Cerebellar nuclear complex (tissue), 1 donor: Measurements from ENCODE around the gene LRFN4.
"Not testable (repeated sequence)": the region's sequence is repeated elsewhere in the genome, so short reads cannot be mapped to it uniquely, and the experiment has no call there.

Source experiments
- DNase-seq, 2 experiments: peaks; one replicate each; lab custom pipeline; 2025; lab: John Stamatoyannopoulos, UW

Gene LRFN4

DNA sequence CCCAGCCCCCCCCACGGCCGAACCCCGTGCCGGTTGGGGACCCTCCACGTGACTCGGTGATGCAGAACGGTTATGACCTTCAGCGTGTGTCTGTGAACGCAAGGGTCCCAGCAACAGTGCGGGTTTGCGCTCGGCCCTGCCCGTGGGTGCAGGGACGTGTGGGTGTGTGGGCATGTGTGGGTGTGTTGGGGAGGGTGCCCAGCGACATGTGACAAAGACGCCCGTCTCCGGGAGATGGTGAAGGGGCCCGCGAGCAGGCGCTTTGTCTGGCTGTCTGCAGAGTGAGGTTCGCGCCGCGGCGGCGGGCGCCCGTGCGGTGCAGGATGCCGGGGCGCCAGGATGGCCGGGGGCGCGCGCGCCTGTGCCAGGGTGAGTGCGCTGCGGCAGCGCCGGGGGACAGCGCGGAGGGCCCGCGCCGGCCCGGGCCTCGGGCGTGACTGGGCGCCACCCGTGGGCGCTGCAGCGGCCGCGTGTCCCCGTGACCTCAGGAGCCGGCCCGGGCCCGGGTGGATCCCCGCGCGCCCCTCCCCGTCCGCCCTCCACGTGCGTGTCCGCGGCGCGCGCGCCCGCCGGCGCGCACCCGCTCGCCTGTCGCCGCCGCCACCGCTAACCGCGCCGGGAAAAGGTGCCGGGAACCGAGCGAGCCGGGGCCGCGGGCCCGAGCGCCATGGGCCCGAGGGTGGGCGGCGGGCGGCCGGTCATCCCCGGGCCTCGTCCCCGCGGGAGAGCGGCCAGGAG is at the start of gene LRFN4:
LRFN4 (plus strand) TSS at position 569 of the 738 bp plus-strand sequence. CDS start 681 bp downstream, outside the sequence.
- DNase-seq, result peak in 1 of 2 experiments; percentile 69

DNA sequence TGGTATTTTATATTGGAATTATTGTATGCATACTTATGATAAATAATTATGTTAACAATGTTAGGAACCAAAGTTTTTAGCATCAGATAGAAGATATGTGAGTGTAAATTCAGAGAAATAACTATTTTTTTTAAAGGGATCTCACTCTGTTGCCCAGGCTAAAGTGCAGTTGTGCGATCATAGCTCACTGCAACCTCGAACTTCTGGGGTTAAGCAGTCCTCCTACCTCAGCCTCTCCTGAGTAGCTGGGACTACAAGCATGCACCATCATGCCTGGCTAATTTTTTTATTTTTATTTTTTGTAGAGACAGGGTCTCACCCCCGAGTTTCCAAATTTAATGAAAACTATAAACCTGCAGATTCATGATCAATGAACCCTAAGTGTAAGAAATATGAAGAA is 47.3 kb upstream of the LRFN4 start:
- DNase-seq, result no peak

DNA sequence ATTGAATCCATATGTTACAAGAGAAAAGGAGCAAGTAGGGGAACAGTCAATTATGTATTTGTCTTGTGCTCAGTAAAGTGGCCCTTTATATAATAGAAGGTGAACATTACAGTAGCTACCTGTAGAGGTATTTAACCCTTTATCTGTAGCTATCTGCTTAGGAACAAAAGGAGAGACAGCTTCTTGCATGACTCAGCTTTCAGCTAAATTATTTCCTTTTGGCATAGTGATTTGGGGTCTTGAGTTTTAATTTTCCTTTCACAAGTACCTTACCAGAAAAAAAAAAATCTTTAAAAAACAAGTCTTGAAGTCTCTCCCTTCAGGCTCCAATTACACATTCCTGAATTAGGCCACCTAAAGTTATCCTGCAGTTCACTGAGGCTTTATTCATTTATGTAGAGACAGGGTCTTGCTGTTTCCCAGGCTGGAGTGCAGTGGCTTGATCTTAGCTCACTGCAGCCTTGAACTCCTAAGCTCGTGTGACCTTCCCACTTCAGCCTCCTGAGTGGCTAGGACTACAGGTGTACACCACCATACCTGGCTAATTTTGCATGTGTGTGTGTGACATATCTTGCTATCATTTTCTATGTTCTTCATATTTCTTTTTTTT is 46.2 kb upstream of the LRFN4 start:
- DNase-seq, result no peak

DNA sequence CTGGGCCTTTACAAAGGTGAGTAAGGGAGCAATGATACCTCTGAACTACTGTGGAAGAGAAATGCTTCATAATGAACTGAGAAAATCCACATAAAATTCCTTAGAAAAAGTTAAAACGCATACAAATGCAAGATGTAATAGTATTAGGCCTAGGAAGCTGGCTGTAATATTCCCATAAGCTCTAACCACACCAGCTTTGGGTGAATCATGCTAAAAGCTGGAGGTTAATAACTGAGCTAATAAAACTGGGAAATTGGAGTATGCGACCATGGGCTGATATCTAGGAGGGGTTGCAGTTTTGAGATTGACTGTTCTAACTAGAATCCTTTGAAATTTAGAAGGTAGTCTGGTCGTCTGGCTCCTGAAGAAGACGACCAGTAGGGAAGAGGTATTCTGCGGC is 42.2 kb upstream of the LRFN4 start:
- DNase-seq, result no peak

DNA sequence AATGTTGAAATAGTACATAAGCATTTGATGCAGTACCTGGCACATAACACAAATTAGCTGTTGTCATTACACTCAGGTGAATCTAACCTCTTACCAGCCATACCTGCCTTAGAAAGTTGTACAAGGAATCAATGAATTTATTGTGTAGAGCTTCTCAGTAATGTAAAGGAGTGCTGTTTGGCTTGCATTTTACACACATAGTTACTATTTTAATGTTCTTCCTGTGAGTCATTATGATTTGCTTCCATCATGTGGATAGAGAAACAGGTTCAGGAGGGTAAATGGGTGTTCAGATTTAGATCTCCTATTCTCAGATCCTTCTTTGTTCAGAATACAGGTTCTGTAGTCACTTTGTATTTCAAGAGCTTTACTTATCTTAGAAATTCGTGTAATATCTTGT is 41.2 kb upstream of the LRFN4 start:
- no peak for DNase-seq

DNA sequence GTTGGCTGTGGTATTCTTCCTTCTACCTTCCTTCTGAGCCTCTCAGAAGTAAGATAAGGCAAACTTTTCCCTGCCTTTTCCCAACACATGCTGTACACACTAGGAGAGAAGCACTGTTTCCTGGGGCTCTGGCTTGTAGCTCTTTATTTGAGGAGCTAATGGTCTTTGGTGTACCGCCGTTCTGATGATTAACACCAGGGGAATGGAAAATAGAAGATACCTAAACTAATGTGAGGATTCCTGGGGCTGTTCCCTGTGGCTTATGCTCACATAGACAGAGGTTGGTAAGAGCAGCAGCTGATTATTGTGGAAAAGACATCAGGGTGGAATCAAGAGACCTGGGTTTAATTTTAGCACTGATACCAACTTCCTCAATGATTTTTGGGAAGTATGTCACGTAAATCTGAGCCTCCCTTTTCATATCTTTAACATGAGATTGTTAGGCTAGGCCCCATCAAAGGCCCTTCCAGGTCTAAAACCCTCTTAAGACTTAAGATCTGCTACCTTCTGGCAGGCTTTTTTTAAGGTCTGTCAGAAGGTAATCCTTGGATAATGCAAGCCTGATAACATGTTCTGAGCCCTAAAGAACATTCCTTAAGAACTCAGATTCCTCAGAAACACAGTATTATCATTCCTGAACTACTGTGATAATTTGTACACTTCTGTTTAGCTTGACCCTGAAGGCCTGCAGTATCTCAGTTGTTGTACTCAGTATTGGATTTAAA is 38.5 kb upstream of the LRFN4 start:
- no peak for DNase-seq

DNA sequence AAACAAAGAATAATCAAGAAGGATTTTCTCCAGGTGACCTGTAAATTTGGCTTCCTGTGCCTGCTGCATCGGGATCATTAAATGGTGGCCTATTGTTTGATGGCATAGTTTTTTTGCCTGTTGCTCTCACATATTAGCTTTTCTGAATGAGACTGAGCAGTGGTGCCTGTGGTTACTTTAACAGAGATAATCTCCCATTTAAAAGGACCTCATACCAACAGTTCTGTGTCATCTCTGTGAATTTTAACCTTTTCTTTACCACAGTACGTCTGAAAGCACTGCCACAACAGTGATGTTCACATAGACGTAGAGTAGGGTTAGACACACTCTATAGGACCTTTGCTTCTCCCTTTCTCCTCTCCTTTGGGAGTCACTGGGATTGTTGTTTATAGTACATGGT is 36.5 kb upstream of the LRFN4 start:
- no peak for DNase-seq

DNA sequence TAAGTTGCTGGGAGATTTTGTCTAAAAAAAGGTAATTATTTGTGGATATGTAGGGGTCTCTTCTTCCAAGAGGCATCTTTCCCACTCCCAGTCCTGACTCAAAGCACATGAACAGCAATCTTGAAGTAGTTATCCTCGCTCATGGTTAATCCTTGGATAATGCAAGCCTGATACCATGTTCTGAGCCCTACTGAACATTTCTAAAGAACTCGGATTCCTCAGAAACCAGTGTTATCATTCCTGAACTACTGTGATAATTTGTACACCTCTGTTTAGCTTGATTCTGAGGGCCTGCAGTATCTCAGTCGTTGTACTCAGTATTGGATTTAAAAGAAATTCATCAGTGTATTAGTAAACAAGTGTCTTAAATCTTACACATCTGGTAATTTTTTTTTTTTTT is 36.0 kb upstream of the LRFN4 start:
- no peak for DNase-seq

DNA sequence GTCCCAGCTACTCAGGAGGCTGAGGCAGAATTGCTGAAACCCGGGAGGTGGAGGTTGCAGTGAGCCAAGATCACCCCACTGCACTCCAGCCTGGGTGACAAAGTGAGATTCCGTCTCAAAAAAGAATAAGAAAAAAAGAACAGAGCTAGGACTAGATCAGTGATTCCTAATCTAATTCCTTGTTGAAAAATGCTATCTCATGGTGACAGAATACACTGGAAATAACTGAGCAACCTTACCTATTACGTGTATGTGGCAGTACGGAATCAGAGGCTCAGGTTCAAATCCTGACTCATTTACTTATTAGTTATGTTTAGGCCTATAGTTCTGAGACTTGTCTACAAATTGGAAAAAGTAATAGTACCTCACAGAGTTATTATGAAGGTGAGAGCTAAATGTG is 33.2 kb upstream of the LRFN4 start:
- DNase-seq, result no peak

DNA sequence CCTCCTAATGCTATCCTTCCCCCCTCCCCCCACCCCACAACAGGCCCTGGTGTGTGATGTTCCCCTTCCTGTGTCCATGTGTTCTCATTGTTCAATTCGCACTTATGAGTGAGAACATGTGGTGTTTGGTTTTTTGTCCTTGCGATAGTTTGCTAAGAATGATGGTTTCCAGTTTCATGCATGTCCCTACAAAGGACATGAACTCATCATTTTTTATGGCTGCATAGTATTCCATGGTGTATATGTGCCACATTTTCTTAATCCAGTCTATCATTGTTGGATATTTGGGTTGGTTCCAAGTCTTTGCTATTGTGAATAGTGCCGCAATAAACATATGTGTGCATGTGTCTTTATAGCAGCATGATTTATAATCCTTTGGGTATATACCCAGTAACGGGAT is 32.3 kb upstream of the LRFN4 start:
- DNase-seq, result not testable (repeated sequence)

DNA sequence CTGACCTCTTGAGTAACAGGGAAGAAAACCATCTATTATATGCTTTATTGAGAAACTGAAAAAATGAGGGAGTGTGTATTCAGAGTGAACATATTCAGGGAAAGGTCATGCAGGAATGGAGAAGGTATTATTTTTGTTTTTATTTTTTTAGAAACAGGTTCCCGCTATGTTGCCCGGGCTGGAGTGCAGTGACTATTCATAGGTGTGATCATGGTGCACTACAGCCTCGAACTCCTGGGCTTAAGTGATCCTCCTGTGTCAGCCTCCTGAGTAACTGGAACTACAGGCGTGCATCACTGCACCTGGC is 22.4 kb upstream of the LRFN4 start:
- no peak for DNase-seq

DNA sequence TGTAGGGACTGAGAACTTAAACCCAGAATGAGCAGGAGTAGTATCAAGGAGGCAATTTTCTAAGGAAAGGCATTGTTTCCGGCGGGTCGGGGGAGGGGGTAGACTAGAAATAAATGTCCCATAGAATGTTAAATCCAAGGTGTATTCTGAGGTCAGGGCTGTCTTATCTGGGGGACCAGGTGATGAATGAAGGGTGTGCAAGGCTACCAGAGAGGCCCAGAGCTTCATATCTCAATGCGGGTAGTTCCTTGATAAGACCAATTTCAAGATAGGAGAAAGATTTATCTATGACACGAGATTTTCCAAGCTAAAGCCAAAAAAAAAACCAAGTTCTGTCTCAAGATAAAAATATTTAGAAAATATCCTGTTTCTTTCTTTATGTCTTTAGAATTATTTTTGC is 21.9 kb upstream of the LRFN4 start:
- DNase-seq, result no peak

DNA sequence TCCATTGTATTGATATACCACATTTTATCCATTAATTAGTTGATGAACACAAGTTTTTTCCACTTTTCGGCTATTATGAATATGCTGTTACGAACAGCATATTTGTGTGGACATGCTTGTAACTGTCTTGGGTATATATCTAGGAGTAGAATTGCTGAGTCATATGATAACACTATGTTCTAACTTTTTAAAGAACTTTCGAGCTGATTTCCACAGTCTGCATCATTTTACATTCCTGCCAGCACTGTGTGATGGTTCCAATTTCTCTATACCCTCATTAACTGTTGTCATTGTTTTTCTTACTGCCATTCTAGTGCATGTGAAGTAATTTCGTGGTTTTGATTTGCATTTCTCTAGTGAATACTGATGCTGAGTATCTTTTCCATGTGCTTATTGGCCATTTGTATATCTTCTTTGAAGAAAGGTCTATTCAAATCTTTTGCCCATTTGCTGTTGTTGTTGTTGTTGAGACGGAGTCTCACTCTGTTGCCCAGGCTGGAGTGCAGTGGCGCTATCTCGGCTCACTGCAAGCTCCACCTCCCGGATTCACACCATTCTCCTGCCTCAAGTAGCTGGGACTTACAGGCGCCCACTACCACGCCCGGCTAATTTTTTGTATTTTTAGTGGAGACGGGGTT is 21.0 kb upstream of the LRFN4 start:
- no peak for DNase-seq

DNA sequence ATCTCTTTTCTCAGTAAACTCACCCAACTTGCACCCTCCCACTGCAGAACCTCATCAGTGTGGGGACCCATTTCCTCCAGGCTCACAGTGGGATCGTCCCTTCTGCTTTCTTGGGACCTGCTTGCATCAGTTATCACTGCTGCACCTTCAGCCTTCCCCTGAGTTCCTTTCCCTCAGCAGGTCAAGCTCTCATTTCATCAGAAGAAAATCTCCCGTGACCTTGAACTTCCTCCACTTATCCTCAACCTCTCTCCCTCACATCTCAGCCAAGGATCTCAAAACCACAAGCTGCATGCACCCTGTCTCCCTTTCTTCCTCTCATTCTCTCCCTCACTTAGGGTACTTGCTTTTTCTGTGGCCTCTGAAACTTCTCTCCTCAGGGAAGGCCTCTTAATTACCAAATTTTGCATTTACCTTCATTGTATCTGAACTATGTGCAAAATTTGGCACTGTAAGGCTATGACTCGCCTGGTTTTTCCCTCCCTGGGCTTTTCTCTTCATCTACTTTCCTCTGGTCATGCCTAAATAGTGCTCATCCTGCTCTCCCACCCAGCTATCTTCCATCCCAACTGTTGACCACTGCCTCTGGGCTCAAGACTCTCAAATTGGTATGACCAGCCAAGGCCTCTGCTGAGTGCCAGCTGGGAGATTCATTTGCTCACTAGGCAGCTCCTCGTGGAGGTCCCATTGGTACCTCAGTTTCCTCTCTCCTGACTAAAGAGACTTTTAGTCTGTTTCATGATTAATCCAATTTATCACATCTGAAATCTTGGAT is 16.4 kb upstream of the LRFN4 start:
- DNase-seq, result no peak

DNA sequence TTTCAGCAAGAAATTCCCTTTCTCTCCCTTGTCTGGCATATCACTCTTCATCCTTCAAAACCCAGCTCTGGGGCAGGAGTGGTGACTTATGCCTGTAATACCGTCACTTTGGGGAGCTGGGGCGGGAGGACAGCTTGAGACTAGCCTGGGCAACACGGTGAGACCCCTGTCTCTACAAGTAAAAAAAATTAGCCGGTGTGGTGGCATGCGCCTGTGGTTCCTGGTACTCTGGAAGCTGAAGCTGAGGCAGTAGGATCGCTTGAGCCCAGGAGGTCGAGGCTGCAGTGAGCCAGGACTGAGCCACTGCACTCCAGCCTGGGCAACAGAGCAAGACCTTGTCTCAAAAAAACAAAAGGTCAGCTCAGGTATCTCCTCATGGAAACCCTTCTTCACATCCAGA is 15.0 kb upstream of the LRFN4 start:
- DNase-seq, result no peak

DNA sequence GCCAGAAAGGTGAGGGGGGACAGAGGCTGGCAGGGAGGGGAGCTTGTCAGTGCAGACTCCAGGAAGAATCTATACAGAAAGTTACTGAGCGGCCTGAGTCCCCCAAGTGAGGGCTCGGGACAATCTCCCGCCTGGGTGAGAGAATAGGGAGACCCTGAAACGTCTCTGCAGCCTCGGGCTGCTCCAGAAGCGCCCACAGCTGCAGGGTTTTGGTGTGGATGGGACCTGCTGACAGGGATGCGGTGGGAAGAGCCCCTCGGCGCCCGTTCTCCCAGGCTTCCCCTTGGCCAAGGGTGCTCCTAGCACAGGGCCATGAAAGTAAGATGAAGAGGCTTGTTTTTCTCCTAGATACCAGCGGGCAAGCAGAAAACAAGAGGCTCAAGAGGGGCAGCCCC is 14.4 kb upstream of the LRFN4 start:
- no peak for DNase-seq

DNA sequence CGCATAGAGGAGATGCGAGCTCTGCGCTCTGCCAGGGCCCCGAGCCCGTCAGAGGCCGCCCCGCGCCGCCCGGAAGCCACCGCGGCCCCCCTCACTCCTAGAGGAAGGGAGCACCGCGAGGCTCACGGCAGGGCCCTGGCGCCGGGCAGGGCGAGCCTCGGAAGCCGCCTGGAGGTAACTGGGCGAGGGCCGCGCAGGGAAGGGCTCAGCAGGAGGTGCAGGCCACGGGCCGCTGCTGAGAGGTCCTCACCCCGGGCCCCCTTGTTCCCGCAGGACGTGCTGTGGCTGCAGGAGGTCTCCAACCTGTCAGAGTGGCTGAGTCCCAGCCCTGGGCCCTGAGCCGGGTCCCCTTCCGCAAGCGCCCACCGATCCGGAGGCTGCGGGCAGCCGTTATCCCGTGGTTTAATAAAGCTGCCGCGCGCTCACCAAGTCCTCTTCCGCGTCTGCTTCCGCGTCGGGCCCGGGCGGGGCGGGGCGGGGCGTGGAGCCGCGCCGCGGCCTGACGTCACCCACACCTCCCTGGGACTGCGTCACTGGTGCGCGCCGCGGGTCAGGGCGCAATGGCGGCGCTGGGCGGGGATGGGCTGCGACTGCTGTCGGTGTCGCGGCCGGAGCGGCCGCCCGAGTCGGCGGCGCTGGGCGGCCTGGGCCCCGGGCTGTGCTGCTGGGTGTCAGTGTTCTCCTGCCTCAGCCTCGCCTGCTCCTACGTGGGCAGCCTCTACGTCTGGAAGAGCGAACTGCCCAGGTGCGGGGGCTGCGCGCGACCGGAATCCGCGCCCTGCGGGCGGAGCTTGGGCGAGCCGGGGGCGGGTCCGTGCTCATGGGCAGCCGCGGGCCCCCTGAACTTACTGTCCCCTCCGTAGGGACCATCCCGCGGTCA is 13.7 kb upstream of the LRFN4 start, which contains the start of gene RCE1:
RCE1 (plus strand) TSS at position 546 of the 880 bp plus-strand sequence; CDS start at position 561, 15 bp downstream.
- DNase-seq, result peak in 1 of 2 experiments; percentile 32

DNA sequence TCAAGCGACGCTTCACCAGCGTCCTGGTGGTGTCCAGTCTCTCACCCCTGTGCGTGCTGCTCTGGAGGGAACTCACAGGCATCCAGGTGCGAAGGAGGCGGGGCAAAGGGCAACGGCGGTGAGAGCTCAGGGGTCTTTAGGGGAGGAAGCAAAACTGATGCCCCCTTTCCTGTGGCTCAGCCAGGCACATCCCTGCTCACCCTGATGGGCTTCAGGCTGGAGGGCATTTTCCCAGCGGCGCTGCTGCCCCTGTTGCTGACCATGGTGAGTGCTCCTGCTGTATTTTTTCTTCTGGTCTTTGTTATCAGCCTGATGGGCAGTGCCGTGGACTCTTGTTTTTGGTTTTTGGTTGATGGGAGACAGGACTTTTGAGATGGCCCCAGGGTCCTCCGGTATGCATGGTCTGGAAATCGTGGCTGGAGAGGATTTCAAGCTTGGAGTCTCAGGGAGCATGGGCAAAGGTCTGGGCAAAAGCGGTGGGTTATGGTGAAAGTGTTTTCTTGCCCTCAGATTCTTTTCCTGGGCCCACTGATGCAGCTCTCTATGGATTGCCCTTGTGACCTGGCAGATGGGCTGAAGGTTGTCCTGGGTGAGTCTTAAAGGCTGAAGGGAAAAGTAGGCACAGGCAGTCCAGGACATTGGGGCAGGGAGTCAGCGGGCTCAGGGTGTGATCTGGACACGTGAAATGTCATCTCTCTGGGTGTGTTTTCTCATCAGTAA is 12.9 kb upstream of the LRFN4 start:
- no peak for DNase-seq

DNA sequence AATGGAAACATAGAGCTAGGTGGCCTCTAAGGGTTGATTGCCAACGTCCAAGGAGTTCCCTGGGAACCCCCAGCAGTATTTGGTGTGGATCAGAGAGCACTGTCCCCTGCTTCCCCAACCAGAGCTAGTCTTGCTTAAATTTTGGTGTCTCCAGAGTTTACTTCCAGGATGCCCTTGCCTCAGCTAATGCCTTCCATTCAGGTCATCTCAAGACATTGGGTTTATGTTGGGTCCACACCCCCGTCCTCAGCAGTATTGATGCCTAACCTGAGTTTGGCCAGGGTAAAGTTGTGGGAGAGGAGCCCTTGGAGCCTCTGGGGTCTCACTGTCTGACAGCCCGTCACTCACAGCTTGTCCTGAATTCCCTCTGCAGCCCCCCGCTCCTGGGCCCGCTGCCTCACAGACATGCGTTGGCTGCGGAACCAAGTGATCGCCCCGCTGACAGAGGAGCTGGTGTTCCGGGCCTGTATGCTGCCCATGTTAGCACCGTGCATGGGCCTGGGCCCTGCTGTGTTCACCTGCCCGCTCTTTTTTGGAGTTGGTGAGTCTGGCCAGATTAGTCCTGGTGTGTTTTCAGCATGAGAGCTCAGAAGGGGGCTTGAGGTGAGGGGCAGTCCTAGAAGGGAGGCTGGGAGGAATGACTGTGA is 12.2 kb upstream of the LRFN4 start:
- DNase-seq, result no peak
